HUDEP-2 (cell line): ENCODE data around the gene DHRS7C.

ENCODE experiments used
- DNase-seq, 76 experiments: peaks; one replicate each; lab custom pipeline; 2025; ENCODE audit not compliant: unreplicated experiment in 76 of 76; lab: John Stamatoyannopoulos, UW

The DHRS7C gene

DNA sequence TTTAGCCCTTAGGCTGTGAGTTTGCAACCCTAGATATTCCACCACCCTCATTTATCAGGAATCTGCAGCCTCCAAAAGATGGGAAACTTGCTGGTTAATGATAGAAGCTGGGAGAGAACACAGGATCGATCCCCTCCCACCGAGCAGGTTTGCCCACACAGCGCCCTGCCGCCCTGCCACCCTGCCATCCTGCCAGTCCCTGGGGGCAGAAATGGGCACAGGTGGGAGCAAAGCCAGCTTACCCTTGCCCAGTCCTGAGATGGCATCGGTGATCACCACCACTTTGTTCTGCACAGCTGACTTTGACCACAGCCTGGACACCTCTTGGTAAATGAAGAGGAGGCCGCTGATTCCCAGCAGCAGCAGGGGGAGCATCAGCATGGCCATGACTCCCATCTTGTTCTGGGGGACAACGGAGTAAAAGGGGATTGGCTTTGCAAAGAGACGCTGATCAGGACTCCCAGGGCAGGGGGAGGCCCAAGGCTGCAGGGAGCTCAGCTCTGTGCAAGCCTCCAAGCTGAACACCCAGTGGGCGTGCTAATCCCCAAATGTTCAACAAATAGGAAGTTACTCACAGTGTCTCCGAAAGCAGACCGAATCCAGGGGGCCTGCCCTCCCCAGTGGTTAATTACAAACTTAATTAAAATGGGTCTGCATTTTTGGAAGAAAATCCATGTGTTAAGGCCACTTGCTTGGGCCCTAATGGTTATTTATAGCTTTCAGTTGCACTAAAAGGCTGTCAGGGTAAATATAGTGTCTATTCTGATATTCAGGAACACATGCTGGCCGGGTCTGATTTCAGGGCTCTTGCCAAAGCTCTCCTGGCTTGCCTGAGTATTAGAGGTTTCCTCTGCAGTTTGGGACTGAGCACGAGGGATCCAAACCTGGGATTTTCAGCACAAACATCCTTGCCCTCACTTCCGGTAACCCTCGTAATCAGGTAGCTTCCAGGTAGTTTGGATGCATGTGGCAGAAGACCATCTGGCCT lies at the start of gene DHRS7C:
TSS of gene DHRS7C (minus strand) at position 704 of the 988 bp plus-strand sequence. CDS start at position 396, 308 bp downstream.
- DNase-seq = no peak

- no peak for DNase-seq
Observed at GRCh38 chr17:9839433-9839832, 48.0 kb upstream of the DHRS7C start.

DNA sequence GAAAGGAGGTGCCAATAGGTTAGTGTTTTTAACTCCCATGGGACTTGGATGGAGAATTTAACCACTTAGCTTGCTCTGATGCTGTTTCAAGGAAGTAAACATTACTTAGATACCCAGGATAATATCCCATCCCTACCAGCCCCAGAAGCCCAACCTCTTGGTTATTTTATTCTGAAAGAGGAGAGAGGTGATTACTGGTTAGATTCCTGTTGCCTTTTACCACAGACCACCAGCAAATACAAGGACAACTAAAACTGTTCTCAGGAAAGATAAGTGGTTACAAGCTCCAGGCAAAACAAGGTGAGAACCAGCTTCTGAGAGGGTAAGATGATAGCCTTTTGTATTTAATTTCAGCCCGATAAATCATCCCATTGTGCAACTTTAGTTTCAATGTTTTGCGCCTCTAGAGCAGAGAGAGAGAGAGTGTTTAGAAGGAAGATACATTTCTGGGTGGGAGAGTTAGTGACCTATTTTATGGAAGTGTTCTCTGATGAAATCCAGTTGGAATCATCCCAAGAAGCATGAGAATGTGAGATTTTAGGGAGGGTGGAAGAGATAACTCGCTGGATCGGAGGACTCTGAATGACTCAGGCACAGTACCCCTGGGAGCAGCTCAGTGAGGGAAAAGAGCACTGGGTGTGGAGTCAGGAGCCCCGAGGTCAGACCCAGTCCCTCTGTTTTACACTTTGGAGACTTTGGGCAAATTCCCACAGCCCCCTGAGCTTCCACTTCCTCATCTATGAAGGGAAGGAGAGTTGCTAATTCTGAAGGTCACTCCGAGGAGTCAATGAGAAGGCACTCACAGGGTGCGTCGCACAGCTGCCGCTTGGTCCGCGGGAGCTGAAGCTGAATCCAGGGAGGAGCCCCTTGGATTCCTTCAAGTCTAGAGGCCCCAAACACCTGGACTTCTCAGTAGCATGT lies 46.4 kb upstream of the DHRS7C start:
- DNase-seq = no peak

- no peak for DNase-seq
Observed at GRCh38 chr17:9833922-9834321, 42.5 kb upstream of the DHRS7C start.

DNA sequence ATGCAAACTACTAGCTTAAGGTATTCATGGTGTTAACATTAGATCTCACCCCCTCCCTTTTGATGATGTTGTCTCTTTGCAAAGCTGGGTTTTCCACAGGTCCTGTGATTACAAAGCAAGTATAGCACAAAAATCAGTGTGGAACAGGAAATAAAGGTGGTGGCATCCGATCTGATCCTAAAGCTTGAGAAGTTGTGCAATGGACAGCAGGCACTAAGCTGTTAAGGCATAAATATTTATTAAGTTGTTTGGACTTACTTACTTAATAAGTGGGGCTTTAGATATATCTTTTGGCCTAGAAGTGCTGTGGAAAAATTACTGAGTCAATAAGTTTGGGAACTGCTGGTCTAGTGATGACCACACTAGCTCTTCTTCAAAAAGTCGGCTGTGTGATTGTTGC lies 39.3 kb upstream of the DHRS7C start:
- no peak for DNase-seq

DNA sequence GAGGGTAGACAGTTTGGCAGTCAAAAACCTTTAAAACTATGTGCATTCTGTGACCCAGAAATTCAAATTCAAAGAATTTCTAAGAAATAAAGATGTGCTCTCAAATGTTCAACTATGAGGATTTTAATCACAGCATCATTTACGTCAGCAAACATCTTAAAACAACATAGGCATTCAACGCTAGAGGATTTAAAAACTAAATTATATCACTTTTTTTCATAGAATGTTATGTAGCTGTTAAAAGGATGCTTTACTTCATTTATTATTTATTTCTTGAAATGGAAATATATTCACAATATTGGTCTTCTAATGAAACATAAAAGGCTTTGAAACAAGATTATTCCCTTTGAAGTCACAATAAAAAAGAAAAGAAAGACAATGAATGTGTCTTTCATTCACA lies 38.0 kb upstream of the DHRS7C start:
- no peak for DNase-seq

DNA sequence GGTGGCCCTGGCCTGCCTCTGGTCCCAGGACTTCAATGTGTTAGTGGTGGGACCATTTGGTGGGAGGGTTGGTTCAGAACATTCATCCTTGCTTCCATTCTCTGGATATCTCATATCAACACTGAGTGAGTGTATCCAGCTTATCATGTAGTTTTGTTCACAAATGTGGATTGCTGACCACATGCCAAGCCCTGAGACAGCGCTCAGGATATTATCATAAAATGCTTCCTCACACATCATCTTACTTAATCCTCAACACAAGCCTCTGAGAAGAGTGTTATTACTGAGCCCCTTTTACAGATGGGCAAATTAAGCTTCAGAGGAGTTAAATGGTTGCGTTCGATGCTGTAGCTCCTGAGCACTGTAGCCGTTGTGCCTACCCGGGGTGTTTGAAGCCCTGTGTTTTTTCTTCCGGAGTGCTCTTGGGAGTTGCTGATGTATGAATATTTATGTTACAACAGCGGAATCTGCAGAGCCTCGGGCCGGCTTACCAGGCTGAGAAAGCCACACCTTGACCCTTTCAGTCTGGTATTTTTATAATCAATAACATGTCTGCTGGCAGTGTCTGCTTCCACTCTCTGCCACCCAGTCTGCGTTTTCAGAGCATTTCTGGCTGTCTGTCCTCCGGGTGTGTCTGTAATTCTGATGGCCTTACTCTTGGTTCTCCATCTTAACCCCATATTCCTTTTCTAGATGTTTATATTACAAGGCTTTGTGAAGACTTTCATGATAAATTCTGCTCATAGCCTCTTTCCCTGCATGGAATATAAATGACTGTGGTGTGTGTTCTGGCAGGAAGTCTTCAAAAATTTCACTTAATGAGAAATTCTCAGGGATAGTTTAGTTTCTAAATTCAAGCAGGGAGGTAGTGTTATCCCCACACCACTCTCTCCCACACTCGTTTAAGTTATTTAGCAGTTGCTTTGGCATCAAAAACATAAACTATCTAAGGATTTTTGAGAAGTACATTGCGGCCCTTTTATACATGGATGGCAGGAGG lies 37.2 kb upstream of the DHRS7C start:
- no peak for DNase-seq

DNA sequence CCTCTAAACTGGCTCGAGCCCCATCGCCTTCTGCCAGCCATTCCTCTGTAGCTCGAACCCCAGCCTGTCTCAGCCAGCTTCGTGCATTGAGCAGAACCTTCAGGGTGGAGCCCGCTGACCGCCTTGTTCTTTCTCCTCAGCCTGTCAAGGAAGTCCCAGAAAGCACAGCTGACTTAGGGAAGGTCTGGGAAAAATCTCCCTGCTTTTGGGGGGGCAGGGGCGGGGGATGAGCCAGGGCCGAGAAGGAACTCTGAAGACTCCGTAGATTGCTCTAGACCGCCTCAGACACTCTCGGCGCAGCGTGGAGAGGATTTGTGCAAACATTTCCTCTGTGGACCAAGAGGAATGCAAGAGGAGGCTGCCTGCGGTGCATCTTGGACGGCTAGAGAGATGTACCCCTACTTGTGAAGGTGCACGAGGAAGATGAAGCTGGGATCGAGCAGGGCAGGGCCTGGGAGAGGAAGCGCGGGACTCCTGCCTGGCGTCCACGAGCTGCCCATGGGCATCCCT lies 34.3 kb upstream of the DHRS7C start, which contains the start of gene GLP2R:
TSS of gene GLP2R (plus strand) at position 284 of the 510 bp plus-strand sequence. CDS start at position 424, 140 bp downstream.
- DNase-seq = no peak

GRCh38 chr17:9824797-9825338 lies 33.5 kb upstream of the DHRS7C start:
- no peak for DNase-seq

DNA sequence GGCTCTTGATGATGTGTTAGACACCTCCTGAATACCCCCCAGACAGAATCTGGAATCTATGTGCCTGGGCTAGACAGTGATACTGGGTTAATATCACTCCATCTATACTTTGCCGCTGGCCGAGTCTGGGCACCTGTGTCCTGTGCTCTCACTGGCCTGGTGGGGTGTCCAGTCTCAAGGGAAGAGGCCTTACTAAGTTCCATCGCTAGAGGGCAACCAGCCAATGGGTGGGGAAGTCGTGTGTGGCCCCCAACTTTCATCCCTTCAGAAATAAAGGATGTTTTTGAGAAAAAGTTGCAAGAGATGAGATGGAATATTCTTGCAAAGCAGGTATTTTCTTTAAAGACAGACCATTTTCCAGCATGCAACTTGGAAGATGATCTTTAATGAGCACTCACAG lies 32.7 kb upstream of the DHRS7C start:
- DNase-seq = no peak

GRCh38 chr17:9821921-9822320 lies 30.5 kb upstream of the DHRS7C start, which contains the start of gene GSG1L2:
TSS of gene GSG1L2 (minus strand) at chr17:9822079. CDS start at chr17:9822071, 8 bp downstream.
- no peak for DNase-seq

DNA sequence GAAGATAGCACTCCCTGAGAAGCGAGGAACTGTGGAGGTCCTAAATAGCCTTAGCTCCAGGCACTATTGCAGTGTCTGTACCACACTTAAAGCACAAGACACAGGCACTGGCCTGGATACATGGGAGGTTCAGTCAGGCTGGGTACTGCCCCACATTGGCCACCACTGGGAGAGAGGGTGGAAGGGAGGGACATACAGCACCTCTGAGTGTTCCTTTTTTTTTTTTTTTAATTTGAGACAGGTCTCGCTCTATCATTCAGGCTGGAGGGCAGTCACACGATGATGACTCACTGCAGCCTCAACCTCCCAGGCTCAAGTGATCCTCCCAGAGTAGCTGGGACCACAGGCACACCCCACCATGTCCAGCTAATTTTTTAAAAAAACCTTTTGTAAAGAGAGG lies 29.1 kb upstream of the DHRS7C start:
- DNase-seq = no peak

- no peak for DNase-seq
Observed at GRCh38 chr17:9818760-9819159, 27.4 kb upstream of the DHRS7C start.

DNA sequence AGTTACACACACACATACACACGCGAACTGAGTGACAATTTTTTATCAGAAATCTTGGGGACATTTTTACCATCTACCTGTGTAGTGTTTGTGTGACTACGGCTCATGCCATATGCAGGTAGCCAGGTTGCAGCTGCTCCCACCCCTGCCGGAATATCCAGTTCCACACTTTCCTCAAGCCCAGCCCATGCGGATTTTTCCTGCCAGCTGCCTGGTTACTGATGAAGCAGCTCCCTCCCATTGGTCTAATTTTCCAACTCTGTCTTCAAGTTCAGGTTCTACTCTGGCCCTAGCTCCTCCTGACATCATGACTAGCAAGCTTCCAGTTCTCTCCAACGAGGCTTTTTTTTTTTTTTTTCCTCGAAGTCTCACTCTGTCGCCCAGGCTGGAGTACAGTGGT lies 25.7 kb upstream of the DHRS7C start:
- DNase-seq = no peak

DNA sequence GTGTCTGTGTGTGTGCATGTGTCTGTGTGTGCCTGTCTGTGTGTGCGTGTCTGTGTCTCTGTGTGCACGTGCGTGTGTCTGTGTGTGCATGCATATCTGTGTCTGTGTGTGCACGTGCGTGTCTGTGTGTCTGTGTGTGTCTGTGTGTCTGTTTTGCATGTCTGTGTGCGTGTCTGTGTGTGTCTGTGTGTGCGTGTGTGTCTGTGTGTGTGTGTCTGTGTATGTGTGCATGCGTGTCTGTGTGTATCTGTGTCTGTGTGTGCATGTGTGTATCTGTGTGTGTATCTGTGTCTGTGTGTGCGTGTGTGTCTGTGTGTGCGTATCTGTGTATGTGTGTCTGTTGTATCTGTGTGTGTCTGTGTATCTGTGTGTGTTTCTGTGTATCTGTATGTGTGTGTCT lies 25.1 kb upstream of the DHRS7C start:
- no peak for DNase-seq

DNA sequence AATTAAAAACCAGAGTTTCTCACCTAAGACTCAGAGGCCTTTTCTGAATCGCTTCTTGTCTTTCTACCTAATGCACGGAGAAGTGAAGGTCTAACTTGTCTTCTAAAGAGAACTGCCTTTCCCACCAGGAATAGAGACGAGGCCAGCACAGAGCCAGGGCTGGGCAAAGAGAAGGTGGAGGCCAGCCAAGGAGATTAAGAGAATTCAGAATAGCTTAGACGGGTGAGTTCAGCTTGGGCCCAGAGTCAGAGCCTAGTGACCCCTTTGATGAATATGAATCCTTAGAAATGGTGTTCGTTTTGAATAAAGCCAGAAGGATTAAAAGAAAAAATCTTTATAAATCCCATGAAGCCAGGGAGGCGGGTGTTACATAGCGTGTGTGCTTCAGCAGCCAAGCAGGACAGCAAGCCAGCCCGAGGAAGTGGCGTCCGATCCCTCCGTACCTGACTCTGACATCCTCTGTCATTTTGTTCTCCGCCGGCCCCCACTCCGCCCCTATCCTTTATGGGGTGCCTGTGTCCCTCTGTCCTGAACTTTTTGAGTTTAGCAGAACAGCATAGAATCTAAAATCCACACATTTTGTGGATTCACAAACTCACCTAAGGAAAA lies 23.0 kb upstream of the DHRS7C start:
- no peak for DNase-seq

- DNase-seq = no peak
Observed at GRCh38 chr17:9813166-9813565, 21.8 kb upstream of the DHRS7C start.

- DNase-seq = no peak
Observed at GRCh38 chr17:9811537-9811936, 20.1 kb upstream of the DHRS7C start.

DNA sequence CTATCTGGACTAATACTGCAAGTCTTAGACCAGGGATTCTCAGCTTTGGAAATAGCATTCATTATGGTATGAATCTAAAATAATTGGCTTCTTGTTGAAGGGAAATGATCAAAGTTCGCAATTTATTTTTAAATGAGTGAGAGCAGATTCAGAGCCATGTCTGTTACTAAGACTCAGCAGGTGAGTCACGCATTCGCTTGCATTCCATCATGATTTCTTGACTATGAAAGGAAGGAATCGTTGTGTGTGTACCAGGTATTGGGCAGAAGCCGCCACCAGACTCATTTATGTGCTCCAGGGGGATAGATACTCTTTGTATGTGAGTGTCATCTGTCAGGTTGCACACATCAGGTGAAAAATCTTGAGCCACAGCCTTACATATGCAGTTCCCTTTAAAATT lies 19.7 kb upstream of the DHRS7C start:
- DNase-seq = no peak
